ENCODE measurements around the gene EPHB3.

EPHB3 gene

GRCh38 chr3:184543843-184544512, 17.6 kb upstream of the EPHB3 start:
- peak; percentile 80 for DNase-seq (ENCODE audit: low spot score)

GRCh38 chr3:184544513-184544861, 17.1 kb upstream of the EPHB3 start:
- no peak for DNase-seq (ENCODE audit: low spot score)

- DNase-seq (ENCODE audit: low spot score), result no peak
Observed at GRCh38 chr3:184545769-184546168, 15.8 kb upstream of the EPHB3 start.

GRCh38 chr3:184546252-184546651, 15.3 kb upstream of the EPHB3 start:
- no peak for DNase-seq (ENCODE audit: low spot score)

GRCh38 chr3:184549796-184550577, 11.6 kb upstream of the EPHB3 start:
- no peak for DNase-seq (ENCODE audit: low spot score)

GRCh38 chr3:184551103-184551502, 10.5 kb upstream of the EPHB3 start:
- no peak for DNase-seq (ENCODE audit: low spot score)

GRCh38 chr3:184551614-184552256, 9.8 kb upstream of the EPHB3 start:
- no peak for DNase-seq (ENCODE audit: low spot score)

- no peak for DNase-seq (ENCODE audit: low spot score)
Observed at GRCh38 chr3:184552296-184552695, 9.3 kb upstream of the EPHB3 start.

GRCh38 chr3:184552863-184553262, 8.7 kb upstream of the EPHB3 start:
- DNase-seq (ENCODE audit: low spot score), result no peak

- DNase-seq (ENCODE audit: low spot score), result no peak
Observed at GRCh38 chr3:184553385-184553784, 8.2 kb upstream of the EPHB3 start.

GRCh38 chr3:184554461-184554860, 7.1 kb upstream of the EPHB3 start:
- no peak for DNase-seq (ENCODE audit: low spot score)

- no peak for DNase-seq (ENCODE audit: low spot score)
Observed at GRCh38 chr3:184556582-184557347, 4.8 kb upstream of the EPHB3 start.

- DNase-seq (ENCODE audit: low spot score), result no peak
Observed at GRCh38 chr3:184557348-184557950, 4.1 kb upstream of the EPHB3 start.

- no peak for DNase-seq (ENCODE audit: low spot score)
Observed at GRCh38 chr3:184558726-184559125, 2.9 kb upstream of the EPHB3 start.

- no peak for DNase-seq (ENCODE audit: low spot score)
Observed at GRCh38 chr3:184559336-184559735, 2.2 kb upstream of the EPHB3 start.

- no peak for DNase-seq (ENCODE audit: low spot score)
Observed at GRCh38 chr3:184560531-184560930, 1.1 kb upstream of the EPHB3 start.

- DNase-seq (ENCODE audit: low spot score), result peak; percentile 38
Observed at GRCh38 chr3:184561913-184562877, 610 bp downstream of the EPHB3 start.

- DNase-seq (ENCODE audit: low spot score), result no peak
Observed at GRCh38 chr3:184562878-184563560, 1.4 kb downstream of the EPHB3 start.

- no peak for DNase-seq (ENCODE audit: low spot score)
Observed at GRCh38 chr3:184563561-184563925, 2.0 kb downstream of the EPHB3 start.

- DNase-seq (ENCODE audit: low spot score), result no peak
Observed at GRCh38 chr3:184563941-184564684, 2.5 kb downstream of the EPHB3 start.

All from germinal center (tissue), 1 donor.